GM21367 (cell line): ENCODE measurements around the gene GP1BB.

Experiments used
- ATAC-seq: cut with Tn5 transposase; IDR thresholded peaks from one replicate; pipeline ENCODE4 v1.9.1; 2021; ENCODE audit not compliant: unreplicated experiment

GP1BB gene

DNA sequence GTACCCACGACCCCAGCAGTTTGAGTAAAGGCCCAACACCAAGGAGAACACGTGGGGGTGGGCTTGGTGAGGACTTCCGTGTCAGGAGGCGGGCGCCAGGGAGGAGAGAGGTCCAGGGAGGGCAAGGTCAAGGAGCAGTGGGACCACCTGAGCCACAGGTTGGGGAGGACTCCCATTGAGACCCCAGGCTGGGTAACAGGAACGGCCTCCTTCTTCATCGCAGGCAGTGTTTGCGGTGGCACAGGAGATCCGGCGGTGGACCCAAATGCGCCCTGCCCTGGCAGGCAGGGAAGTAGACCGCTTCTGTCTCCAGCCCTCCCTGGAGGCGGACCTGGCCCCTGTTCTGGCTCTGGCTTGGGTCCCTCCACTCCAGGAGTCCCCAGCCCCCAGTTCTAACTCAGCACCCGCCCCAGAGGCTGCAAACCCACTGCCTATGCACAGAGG is 31.4 kb downstream of the GP1BB start:
- no peak for ATAC-seq

GRCh38 chr22:19755145-19755710 is 31.9 kb downstream of the GP1BB start:
- ATAC-seq = no peak

DNA sequence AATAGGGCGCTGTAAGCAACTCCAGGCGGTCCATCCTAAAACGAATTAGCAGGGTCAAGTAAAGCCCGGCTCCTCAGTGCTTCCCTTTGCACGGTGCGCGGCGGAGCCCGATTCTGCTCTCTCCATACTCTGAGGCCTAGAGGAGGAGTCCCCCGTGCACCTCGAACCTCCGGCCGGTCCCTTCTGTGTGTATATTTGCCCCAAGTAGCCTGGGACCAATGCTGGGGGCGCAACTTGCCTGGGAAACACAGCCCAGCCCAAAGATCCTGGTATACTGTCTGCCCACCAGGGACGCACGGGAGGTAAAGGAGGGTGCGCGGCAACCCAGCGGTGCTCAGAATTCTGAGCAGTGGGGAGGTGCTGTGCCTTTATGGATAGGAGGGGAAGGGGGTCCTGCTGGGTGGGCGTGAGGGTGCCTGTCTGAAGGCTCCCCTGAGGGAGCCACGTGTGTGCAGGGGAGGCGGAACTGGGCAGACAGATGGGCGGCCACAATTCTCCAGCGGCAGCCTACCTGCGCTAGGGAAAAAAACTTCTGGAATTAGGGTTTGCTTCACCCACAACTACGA is 32.5 kb downstream of the GP1BB start:
- no peak for ATAC-seq

GRCh38 chr22:19756288-19757128 is 33.2 kb downstream of the GP1BB start:
- ATAC-seq = no peak

- ATAC-seq = no peak
Observed at GRCh38 chr22:19757140-19757984, 34.0 kb downstream of the GP1BB start.

GRCh38 chr22:19757985-19758895 is 34.9 kb downstream of the GP1BB start:
- no peak for ATAC-seq

DNA sequence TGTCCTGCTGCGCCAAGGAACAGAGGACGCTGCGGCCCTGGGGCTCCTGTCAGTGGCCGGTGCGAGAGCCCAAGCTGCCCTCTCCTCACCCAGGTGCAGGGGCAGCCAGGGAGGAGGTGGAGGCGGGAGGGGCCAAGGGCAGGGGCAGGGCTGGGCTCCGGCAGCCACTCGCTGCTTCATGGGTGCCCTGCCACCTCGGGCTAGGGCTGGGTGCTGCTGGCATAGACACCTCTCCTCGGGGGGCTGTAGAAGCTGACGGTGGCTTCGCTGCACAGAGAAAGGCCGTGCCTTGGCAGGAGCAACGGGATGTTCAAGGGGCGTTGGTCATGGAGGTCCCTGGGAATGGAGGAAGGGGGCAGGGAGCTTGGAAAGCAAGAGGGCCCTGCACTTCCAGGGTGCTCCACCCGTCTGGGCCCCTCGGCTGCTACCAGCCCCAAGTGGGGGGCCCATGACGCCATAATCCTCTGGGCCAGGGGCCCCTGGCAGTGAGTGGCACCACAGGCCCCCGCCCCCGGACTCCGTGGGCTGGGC is 35.6 kb downstream of the GP1BB start:
- no peak for ATAC-seq

DNA sequence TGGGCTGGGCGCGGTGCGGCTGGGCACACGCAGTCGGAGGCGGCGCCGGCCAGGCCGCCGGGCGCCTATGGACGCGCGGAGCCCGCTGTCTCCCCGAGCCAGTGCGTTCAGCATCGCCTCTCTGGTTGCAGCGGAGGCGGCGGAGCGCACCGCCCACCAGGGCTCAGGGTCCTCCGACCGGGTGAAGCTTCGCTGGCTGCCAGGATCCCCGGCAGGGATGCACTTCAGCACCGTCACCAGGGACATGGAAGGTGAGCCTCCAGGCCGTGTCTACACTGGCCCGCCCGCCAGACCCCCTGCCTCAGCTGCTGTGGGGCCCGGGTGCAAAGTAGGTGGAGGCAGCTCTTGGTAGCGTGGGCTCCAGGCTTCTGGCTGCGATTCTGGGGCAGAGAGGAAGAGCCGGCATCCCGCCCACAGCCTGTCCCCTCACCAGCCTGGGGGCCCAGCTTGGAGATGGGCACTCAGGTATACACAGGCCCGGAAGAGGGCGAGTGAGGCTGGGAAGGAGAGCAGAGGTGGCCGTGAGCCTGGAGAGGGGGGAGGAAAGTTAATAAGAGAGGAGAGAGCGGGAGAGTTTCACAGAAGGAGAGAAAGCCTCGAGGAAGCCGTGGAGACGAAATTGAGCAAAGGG is 36.2 kb downstream of the GP1BB start:
- no peak for ATAC-seq

- ATAC-seq = no peak
Observed at GRCh38 chr22:19760058-19760950, 37.0 kb downstream of the GP1BB start, which contains the start of gene TBX1. TBX1 (plus strand) TSS chr22:19760778; CDS start chr22:19760844, 66 bp downstream.

DNA sequence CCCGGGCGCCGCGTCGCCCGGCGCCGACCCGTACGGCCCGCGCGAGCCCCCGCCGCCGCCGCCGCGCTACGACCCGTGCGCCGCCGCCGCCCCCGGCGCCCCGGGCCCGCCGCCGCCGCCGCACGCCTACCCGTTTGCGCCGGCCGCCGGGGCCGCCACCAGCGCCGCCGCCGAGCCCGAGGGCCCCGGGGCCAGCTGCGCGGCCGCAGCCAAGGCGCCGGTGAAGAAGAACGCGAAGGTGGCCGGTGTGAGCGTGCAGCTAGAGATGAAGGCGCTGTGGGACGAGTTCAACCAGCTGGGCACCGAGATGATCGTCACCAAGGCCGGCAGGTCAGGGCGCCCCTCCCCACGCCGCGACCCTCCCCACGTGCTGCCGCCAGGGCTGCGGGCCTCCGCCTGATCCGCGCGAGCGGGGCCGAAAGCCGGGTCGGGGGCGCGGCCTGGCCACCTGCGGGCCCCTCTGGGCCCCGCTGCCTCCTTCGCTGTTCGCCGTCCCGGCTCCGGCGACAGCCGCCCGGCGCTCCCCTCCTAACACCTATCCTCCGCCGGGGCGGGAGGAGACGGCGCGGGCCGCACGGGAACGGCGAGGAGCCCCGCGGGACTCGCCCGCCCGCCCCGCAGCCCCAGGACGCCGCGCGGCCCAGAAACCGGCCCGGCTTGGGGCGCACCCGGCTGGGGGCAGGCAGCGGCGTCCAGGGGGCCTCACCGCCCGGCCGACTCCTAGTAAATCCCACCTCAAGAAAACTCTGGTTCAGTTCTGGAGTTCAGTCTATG is 37.8 kb downstream of the GP1BB start:
- no peak for ATAC-seq

GRCh38 chr22:19761725-19762567 is 38.6 kb downstream of the GP1BB start:
- no peak for ATAC-seq

- ATAC-seq = no peak
Observed at GRCh38 chr22:19762568-19763457, 39.5 kb downstream of the GP1BB start.

- ATAC-seq = no peak
Observed at GRCh38 chr22:19763458-19764298, 40.3 kb downstream of the GP1BB start.

GRCh38 chr22:19764299-19764593 is 40.9 kb downstream of the GP1BB start:
- ATAC-seq = no peak
